B cell (primary cell): ENCODE data around the gene C12orf57.

Experiments used
- CTCF ChIP-seq: fragments of 200-600 bp; IDR thresholded peaks from one replicate; pipeline ENCODE4 v1.8.0; 2022; ENCODE audit warnings: antibody characterized with exemption, mild to moderate bottlenecking
- EZH2 ChIP-seq: IDR thresholded peaks from 2 replicates; pipeline ENCODE4 v1.6.1; 2012; ENCODE audit warnings: borderline replicate concordance, low read depth, mild to moderate bottlenecking, moderate library complexity, low read length; ENCODE audit not compliant: insufficient read depth, poor library complexity, severe bottlenecking

- TF ChIP-seq EZH2 = no peak
- peak; percentile 31 for TF ChIP-seq CTCF
Observed at GRCh38 chr12:6950401-6950801, 6.6 kb downstream of the C12orf57 start.
